MV-4-11 (cell line): ENCODE data around the gene WDR33.

Experiments
- DNase-seq: peaks from one replicate; lab custom pipeline; 2025; lab: John Stamatoyannopoulos, UW

Gene WDR33

DNA sequence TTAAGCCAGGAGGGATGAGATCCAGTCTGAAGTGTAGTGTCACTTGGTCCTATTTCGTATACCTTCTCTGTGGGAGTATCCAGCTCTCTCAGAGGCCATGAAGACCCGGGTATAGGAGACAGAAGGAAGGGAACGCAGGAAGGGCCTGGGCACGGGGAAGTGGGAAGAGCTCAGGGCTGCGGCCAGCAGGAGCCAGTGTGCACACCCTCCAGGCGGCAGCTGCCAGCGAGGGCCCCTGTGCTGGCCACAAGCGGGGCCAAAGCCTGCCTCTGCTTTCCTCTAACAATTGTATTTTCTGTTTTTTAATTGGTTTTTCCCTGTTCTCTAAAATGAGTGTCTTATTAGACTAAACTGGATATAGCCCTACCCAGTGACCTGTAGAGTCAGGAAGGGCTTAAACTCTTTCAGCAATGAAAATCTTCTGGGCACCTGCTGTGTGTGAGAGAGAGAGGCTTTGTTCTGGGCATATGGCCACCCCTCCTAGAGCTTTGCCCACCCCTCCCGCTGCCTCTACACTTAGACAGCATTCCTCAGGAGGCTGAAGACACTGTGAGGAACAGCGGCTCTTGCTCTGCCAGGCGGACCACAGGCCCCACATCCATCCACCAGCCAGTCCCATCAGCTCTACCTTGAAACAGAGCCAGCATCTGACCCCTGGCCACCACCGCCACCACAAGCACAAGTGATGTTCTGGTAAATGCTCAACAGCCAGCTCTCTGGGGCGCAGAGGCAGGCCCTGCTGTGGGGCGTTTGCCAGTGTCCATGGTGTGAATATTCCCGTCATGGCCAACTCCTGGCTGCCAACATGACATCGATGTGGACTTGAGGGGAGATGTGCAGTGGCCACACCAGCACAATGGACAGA is 155.5 kb downstream of the WDR33 start:
- DNase-seq = no peak

DNA sequence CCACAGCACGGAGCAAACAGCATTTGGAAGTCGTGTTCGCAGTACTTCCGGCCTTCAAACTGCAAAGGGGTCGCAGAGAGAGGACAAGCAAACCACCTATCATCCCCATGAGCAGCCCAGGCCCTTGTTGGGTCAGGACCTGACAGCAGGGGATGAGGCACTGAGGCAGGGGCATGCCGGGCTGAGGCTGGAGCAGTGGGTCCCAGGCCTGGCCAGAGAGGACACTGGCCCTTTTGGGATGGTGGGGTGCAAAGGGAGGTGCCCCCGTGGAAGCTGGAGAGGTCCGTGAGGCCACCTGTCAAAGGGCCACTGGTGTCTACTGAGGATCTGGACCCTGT is 156.2 kb downstream of the WDR33 start:
- no peak for DNase-seq

DNA sequence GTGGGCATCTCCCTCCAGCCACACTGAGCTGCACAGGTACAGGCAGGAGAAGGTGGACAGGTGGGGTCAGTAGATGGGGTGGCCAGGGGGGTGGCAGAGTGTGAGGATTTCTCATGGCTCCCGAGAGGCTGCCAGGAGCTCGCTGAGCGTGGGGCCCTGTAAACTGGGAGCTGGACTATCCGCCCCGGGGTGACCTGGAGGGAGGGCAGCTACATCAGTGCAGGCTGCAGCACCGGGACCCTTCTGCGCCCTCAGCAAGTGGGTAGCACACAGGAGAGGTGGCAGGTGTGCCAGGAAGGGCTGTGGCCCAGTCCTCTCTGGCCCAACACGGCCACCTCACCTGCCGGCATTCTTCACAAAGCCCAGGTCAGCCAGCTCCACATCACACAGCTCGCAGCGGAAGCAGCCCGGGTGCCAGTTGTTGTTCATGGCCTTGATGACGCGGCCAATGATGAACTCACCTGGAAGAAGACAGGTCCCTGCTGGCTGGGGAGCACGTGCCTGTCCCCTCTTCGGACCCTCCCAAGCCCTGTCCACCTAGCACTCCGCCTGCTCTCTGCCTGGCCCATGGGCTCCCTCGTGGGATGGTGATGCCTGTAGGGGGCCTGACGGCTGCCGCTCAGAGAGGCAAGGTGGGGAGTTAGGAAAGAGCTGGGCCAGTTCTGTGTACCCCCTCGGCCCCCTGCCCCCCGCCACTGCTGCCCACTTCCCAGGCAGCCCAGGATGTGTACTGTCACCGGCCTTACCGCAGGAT is 156.7 kb downstream of the WDR33 start:
- DNase-seq = no peak

DNA sequence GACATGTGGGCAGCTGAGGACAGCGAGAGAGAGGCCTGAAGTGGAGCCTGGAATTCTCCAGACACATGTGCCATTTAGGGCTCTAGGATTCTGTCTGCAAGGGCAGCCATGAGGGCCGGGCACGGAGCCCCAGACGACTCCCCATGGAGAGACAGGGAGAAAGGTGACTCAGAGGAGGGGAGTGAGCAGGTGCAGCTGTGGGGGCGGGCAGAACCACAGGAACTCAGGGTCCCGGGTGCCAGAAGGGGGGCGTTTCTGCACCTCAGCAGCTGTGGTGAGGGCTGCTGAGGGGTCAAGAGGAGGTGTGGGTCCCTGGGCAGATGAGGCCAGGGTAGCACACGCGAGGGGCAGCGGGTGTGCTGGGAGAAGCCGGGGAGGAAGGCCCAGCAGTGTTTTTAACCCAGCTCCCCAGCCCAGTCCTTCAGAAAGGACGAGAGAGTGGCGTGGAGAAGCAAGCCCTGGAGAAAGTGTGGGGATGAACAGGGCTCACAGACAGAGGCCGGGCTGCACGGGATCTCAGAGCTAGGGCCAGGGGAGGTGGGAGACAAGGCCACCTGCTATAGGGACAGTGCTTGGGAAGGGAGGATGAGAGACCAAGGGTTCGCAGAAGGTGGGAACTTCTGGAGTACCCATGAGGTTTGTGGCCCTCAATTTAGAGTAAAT is 157.4 kb downstream of the WDR33 start:
- DNase-seq = no peak

DNA sequence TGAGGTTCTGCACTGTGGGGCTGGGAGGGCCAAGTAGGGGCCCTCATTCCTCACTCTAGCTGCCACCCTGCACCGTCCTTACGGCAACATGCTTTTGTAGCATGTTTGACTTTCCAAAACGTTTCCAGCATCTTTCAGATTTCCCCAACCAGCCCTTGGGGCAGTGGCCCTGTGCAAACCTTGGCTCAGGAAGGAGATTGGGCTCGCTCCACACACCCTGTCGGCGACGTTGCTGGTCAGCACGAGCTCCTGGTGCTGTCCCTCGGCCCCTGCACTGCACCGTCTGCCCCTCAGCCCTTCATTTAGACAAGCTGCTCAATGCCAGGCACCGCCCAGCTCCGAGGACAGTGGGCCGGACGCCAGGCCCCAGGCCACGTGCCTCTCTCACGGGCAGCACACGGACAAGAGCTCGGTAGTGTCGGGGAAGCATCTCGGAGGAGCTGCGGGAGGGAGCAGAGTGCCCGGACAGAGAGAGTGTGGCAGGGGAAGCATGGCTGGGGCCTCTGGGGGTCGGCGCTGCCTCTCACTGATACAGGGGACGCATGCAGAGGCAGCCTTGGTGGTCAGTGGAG is 158.1 kb downstream of the WDR33 start:
- DNase-seq = no peak

DNA sequence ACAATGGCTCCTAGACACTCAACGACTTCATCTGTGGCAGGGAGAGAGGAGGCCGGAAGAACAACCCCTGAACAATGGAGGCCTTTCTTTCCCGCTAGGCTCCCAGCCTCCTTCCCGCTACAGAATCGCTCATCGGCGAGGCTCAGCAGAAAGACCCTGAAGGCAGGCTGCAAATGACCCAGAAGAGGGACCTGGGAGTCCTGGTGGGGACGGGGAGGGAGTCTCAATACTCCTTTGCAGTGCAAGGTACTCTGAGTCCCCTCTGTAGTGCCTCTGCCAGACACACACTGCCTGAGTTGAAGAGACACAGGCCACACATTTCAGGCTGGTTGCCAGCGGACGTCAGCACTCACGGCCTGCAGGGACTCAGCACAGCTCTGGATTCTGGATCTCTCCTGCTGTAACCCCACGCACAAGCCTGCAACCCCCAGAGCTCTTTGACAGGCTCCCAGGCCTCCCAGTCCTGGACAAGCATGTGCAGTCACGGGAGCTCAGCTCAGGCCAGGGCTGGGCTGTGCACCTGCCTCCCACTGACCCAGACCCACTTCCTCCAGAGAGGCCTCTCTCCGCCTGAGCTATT is 158.9 kb downstream of the WDR33 start:
- DNase-seq = no peak

DNA sequence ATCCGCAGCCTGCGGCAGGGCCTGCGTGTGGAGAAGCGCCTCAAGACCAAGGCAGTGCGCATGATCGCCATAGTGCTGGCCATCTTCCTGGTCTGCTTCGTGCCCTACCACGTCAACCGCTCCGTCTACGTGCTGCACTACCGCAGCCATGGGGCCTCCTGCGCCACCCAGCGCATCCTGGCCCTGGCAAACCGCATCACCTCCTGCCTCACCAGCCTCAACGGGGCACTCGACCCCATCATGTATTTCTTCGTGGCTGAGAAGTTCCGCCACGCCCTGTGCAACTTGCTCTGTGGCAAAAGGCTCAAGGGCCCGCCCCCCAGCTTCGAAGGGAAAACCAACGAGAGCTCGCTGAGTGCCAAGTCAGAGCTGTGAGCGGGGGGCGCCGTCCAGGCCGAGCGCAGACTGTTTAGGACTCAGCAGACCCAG is 159.6 kb downstream of the WDR33 start:
- DNase-seq = no peak
